Fibroblast of peridontal ligament (primary cell): ENCODE measurements around the gene GAB3.

Source experiments
- DNase-seq: peaks from one replicate; pipeline ENCODE4 v3.0.0-alpha.2; 2010; ENCODE audit errors: extremely low read depth

GAB3 gene, protein sequence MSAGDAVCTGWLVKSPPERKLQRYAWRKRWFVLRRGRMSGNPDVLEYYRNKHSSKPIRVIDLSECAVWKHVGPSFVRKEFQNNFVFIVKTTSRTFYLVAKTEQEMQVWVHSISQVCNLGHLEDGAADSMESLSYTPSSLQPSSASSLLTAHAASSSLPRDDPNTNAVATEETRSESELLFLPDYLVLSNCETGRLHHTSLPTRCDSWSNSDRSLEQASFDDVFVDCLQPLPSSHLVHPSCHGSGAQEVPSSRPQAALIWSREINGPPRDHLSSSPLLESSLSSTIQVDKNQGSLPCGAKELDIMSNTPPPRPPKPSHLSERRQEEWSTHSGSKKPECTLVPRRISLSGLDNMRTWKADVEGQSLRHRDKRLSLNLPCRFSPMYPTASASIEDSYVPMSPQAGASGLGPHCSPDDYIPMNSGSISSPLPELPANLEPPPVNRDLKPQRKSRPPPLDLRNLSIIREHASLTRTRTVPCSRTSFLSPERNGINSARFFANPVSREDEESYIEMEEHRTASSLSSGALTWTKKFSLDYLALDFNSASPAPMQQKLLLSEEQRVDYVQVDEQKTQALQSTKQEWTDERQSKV

DNA sequence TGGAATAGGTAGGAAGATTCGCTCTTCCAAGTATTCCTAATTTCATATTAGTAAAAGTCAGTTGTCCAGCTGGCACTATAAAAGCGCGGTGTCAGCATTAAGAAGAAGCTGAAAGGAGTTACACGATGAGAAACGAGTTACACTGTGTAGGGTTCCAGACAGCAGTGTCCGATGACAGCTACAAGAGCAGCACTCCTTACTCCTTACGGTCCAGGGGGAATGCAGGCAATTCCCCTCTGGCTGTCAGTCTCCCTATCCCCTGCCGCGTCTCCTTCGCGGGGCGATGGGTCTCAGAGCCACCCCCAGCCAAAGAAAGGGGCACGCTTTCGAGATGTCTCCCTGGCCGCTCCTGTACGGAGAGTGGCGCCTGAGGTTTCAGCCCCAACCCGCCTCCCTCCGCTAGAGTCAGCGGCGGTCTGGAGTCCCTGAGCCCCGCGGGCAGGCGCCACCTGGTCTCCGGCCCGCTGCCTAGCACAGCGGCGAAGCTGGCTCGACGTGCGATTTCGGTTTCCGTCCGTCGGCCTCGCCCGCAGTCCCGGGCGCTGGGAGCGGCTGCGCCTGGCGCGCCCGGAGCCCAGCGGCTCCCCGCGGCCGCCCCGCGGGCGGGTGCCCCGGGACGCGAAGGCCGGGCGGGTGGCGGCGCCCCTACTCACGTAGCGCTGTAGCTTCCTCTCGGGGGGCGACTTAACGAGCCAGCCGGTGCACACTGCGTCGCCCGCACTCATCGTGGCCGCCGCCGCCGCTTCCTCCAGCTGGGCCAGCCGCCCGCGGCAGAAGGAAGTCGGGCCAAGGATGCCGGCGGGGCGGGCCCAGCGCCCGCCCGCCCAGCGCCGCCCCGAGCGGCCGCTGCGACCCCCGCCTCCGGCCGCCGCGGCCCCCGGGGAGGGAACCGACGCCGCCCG is at the start of gene GAB3:
TSS of gene GAB3 (minus strand) at position 777 of the 902 bp plus-strand sequence. CDS start at position 725, 52 bp downstream.
- DNase-seq = no peak

DNA sequence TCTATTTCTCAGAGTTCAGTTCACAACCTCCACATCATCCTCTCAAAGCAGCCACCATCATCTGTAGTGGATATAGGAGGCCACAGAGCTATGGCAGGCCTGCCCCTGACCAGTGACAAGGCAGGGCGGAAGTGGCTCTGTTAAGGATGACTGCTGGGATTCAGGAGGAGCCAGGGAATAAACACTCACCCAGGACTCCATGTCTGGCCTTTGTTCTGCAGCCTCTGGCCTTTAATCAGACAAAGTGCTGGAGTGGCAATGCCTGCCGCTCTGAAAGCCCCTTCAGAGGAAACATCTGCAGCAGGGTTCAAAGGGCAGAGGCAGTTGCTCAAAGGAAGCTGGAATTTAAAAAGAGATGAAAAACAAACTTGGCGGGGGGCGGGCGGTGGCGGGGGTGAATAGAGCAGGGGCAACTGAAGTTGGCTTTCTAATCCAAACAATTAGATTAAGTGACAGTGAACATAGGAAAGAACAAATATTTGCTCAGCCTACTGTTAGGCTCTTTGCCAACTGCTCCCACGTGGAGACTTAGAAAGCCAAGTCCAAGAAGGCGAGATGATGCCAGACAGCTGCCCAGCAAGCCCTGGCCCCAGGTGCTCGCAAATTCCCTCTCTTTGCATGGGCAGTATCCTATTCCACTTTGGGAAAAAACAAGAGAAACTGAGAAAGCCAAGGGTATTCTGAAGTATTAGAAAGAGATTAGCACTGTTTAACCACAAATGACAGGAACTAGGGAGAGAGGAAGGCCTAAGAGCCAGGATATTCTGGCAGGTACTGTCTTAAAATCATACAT is 48.9 kb upstream of the GAB3 start:
- no peak for DNase-seq

DNA sequence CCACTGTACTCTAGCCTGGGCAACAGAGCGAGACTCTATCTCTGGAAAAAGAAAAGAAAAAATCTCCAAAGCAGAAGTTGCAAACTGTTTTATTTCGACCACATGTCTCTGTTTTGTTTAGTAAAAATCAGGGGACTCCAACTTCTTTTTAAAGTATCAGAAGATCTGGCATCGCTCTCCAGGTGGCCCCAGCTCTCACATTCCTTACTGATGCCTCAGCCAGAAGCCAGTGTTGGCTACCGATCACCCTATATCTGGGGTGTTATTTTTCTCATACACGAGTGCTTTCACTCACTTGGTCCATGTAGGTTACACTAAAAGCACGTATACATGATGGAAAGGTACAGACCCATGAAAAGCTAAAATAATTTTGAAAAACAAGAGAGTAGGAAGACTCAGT is 46.1 kb upstream of the GAB3 start:
- no peak for DNase-seq

DNA sequence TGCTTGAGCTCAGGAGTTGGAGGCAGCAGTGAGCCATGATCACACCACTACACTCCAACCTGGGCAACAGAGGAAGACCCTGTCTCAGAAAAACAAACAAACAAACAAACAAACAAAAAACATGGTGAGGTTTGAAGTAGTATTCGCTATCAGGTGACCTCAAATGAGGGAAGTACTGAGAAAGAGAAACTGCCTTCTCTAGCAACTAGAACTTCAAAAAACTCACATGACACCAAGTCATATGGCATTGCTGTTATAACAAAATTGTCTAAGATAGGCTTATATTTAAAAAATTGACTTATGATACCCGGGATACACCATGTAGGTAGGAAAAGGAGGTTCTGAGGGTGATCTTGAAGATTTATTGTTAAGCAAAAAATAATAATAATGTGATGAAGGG is 44.1 kb upstream of the GAB3 start:
- no peak for DNase-seq

DNA sequence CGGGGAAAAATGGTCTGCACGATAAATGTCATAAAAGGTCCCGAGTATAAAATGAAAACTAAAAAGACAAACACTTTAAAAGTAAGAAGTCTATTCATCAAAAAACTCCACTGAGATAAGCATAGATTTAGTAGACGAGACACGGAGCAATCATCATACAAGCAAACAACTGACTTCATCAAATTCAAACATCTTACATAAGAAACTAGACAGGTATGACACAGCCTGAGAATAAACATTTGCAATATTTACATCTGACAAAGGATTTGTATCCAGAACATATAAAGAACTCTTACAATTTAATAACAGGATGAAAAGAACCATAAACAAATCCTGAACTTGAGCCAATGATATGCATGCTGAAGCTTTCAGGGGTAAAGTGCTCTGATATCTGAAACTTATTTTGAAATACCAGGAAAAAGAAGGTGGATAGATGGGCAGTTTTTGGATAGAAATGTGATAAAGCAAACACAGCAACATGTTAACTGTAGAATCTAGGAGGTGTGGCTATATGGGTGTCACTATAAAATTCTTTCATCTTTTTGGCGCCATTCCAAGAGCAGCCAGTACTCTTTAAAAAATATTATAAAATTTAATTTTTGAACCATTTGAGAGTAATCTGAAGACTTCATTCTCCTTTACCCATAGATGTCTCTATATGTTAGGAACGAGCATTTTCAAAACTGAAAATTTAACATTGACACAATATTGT is 42.4 kb upstream of the GAB3 start:
- DNase-seq = no peak

DNA sequence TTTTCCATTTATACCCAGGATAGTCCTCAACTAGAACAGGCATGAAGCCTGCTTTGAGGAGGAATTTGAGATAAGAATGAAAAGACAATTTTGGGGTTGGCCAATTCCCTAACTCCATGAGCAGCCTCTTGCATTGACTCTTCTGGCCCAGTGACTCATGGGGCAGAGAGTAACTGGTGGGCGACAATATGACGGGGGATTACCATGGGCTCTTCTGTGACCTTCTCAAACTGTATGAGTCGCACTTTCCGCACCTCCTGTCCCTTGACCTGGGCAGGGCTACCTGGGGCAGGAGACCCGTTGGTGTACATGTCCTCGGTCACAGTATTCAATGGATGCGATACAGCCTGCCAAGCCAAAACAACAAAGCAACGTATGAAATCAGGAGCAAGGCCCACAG is 41.1 kb upstream of the GAB3 start:
- DNase-seq = no peak

DNA sequence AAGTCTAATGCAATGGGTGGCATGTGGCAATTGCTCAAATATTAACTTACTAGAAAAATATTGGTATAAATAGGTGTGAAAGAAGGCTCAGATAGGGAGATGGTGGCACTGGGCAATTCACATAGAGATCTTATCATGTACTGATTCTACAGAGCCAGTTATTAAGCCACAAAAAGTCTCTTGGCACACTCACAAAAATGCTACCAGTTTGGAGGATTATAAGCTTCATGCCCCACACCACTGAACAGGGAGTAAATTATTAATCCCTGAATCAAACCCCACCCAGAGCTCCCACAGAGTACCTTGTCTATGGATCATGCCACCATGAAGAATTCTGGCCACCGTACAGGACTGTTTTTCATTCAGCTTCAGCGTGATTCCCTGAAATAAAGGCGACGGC is 40.6 kb upstream of the GAB3 start:
- DNase-seq = no peak

DNA sequence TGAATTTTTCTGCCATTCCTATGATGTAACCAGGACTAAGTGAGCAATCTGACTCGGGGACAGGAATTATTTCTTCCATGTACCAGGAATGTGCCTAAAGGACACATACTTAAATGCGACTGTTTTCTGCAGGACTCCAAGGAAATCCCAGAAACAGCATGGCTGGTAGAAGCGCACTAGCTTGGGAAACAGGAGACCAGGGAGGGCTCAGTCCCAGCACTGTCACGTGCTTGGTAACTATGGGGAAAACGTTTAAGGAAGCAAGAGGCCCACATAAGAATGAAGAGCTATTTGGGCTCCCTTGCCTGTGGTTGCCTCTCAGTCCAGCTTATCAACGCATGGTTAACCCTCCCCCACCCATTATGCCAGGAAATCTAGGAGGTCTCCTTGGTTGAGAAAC is 34.8 kb upstream of the GAB3 start:
- DNase-seq = no peak

DNA sequence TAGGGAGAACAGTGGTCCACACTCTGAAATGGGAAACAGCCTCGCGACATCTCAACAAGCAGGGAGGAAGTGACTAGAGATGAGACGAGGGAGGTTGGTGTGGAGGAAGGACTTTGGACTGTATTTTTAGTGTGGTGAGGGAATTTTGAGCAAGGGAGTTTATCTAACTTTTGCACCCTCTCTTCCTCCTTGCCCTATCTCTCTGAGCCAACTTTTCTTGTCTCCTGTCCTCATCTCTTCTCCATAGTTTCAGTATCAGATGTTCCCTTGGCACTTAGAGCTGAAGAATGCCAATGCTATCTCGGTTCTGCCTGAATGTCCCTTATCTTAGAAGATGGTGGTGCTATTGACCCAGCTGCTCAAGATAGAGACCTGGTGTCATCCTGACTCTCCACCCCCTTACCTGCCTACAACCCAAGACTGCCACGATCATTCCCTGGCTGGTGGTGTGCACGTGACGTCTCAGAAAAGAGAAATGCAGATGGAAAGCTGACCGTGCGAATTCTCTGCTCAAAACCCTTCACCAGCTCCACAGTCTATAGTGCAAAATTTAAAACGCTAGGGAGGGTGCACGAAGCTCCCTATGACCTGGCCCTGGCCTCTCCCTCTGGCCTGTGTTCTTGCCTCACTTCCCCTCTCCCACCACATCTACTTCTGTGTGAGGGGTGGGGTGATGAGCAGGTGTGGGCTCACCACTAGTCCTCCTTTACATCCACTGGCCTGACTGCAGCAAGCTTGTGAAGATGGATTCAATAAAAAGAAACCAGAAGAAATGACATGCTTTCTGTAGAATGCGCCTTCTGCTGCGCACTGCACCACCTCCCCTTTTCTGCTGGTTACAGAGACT is 33.5 kb upstream of the GAB3 start:
- DNase-seq = no peak

DNA sequence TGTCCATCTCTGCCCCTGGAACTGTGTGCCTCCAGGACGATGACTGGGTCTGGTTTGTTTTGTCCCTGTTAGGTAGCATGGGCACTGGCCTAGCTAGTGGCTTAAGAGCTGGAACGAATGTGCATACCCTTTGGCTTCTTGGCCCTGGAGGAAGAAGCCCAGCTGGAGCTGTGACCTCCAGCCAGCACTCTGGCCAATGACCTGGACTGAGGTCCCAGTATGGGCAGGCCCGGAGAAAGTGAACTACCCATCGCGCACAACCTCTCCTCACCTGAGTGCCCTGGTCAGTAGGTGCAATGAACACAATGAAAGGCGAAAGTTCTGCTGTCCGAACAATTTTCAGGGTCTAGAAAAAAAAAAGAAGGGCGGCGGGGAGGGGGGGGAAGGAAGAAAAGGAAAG is 30.1 kb upstream of the GAB3 start:
- no peak for DNase-seq

DNA sequence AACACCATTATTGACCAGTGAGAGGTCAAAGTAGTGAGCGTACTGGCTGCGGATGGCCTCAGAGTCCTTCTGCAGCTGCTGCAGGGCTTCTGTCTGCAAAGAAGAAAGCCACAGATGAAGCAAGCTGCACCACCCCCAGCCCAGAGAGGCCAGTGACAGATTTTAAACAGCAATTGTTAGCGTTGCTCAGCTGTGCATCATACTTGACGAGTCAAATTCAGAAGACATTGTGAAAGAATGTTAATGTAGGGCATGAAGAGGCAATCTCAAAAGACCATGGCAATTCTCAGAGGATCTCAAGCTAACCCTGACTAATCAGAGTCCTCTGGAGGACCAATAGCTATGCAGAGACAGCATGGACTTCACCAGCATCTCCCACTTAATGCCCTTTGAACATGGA is 28.4 kb upstream of the GAB3 start:
- DNase-seq = peak; percentile 74

DNA sequence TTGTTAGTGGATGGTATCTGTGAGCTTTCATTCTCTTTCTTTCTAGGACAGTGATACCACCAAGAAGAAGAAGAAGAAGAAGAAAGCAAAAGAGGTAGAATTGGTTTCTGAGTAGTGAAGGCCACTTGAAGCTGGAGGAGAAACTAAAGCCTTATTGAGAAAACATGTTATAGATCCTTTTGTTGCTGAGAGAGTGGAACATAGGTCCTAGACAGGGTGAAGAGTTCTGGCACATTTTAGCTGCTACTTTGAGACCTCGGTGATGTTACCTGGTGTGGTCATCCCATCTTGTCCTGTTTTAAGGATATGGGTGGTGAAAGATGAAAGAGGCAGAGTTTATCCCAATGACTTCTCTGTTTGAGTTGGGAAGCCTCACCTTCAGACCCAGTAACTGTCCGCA is 25.9 kb upstream of the GAB3 start:
- DNase-seq = no peak

DNA sequence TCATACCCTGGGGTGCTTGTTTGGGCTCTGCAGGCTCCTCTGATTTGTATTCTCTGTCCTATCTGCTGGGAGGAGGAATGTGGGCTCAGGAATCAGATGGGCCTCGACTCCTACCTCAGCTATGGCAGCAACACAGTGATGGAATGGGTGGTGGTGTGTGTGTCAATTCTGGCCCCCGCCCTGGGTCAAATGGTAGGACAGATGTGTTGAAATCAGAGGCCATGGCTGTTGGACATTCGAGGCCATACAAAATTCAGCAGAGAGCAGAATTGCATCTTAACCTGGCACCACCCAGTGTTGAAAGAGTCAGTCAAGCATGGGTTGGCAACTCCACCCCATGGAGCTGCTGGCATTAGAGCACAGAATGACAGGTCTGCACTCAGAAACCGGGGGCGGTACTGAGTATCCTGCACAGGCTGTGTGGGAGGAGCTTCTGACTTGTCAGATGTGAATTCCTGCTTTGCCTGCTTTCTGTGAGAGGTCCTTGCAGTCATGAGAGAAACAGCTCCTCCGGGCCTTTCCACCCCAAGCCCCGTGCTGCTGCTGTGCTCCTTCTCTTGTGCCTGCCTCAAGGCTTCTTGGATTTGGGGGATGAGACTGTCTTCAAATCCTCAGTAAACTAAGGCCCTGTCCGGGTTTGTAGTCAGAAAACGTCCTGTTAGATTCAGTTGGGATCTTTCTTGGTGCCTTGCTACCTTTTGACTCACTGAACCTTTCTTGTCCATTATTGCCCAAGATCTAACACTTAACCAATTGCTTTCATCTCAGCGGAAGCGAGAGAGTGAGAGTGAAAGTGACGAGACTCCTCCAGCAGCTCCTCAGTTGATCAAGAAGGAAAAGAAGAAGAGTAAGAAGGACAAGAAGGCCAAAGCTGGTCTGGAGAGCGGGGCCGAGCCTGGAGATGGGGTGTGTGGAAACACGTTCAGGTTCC is 24.8 kb upstream of the GAB3 start:
- DNase-seq = no peak

DNA sequence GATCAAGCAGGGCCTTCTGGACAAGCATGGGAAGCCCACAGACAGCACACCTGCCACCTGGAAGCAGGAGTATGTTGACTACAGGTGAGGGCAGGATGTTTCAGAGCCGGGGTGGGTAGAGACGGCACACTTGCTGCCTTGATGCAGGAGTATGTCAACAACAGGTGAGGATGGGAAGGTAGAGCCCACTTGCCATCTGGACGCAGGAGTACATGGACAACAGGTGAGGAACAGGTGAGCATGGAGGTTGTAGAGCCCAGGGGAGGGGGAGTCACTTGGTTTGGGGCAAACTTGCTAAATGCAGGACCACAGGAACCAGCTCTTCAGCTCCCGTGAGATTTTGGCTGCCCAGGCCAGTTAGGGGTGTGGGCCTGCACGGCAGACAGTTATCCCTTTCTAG is 23.7 kb upstream of the GAB3 start:
- no peak for DNase-seq

DNA sequence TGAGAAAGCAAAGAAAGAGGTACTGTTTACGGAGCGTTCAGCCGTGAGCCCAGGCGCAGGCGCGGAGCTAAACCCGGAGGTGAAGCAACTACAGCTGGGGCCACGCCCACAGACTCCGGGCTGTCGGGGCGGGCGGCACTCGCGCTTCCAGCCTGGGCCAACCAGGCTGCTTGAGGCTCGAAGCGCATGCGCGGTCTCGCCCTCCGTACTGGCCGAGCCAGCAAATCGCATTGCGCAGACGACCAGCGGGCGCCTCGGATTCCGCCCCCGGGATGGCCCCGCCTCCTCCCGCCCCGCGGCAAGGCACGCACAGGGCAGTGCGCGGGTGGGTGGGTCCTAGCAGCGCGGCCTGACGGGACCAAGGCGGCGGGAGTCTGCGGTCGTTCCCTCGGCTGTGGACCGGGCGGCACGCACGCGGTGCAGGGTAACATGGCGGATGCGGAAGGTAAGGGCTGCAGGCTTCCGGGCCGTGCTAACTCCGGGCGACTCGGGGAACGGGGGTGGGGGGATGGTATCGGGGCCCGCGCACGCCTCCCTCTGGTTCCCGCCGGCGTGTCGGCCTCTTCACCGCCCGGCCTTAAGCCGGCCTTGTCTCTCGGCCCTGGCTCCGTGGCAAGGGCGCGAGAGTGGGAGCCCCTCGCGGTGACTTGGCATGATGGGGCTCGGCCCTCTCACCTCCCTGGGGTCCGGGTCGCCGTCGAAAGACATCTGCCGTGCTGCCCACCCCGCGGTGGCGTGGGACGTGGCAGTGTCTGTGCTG is 11.8 kb upstream of the GAB3 start, which contains the start of gene DKC1:
TSS of gene DKC1 (plus strand) at position 328 of the 760 bp plus-strand sequence. CDS start at position 430, 102 bp downstream.
- peak; percentile 92 for DNase-seq

DNA sequence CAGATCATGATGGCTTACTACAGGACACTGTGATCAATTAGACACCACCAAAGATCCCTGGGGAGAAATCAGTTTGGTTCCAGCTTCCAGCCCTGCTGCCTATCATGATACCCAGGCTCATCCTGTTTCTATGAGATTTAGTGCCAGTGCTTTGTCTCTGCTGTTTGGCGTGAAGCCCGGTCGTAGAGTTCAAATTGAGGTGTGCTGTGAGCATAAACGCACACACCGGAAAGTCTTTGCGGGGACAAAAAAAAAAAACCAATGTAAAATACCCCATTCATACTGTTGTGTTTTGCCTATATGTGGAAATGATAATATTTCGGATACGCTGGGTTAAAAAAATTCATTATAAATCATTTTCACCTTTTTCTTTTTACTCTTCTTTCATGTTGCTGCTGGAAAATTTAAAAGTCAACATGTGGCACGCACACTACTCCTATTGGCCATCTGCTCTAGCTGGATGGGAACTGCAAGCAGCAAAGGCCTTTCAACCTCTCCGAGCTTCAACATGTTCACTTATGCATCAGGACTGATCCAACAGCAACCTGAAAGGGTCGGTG is 11.2 kb upstream of the GAB3 start:
- DNase-seq = no peak

DNA sequence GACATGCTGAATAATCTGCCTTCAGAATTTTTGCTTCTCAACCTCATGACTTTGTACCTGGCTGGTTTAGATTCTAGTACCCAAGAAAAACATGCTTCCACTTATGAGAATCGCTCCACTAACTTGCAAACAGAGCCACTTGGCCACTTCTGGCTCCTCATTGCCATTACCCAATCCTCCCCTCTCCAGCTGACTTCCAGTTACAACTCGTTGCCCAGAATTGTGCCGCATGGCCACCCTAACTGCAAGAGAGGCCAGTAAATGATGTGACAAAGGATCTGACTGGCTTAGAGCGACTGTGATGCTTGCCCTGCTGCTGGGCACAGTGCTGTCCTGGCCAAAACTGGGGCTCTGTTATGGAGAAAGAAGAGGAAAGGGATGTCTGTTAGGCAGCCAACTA is 7.8 kb upstream of the GAB3 start:
- DNase-seq = no peak
